HepG2 (cell line): ENCODE measurements around the gene AUNIP. TPM values are rescaled to one million over a fixed set of nuclear protein-coding genes. Genes with fewer than 3 reads are reported as not detected.
A peak's percentile ranks its signal among the peaks of the same experiment; 100 is the strongest.

ENCODE experiments used
- AHDC1 ChIP-seq: sonication (generic); formaldehyde crosslinking; IDR thresholded peaks from 2 replicates; pipeline ENCODE4 v1.5.1; 2020; ENCODE audit warnings: mild to moderate bottlenecking, missing genetic modification reagents, borderline replicate concordance
- ATF4 ChIP-seq, 2 experiments: fragments of 450-650 bp in 1 of 2; sonication (generic) in 1 of 2; formaldehyde crosslinking; IDR thresholded peaks; 2 replicates each; pipeline versions ENCODE4 v1.5.0 to v1.8.0; 2020 to 2022; ENCODE audit warnings: mild to moderate bottlenecking in 1 of 2, missing genetic modification reagents in 1 of 2
- CREM ChIP-seq, 2 experiments: sonication (generic) in 1 of 2; formaldehyde crosslinking in 1 of 2; IDR thresholded peaks; 2 replicates each; pipeline versions ENCODE4 v1.4.0 to v1.6.1; 2016 to 2020; ENCODE audit warnings: antibody characterized with exemption in 1 of 2, mild to moderate bottlenecking in 1 of 2, missing genetic modification reagents in 1 of 2
- DZIP1 ChIP-seq: sonication (generic); formaldehyde crosslinking; IDR thresholded peaks from 2 replicates; pipeline ENCODE4 v1.5.0; 2020; ENCODE audit warnings: mild to moderate bottlenecking, missing genetic modification reagents
- GFI1 ChIP-seq: sonication (generic); formaldehyde crosslinking; IDR thresholded peaks from 2 replicates; pipeline ENCODE4 v1.5.0; 2020; ENCODE audit warnings: missing genetic modification reagents, mild to moderate bottlenecking, borderline replicate concordance
- HMG20B ChIP-seq: conservative IDR thresholded peaks from 2 replicates; pipeline ENCODE4 v1.6.1; 2016; ENCODE audit warnings: missing genetic modification reagents, missing compliant biosample characterization
- KDM3A ChIP-seq: IDR thresholded peaks from 2 replicates; pipeline ENCODE4 v1.6.1; 2018; ENCODE audit warnings: low read depth, missing compliant biosample characterization
- MIER3 ChIP-seq: IDR thresholded peaks from 2 replicates; pipeline ENCODE4 v1.6.1; 2016; ENCODE audit warnings: missing compliant biosample characterization, borderline replicate concordance
- NCOA2 ChIP-seq: sonication (generic); formaldehyde crosslinking; IDR thresholded peaks from 2 replicates; pipeline ENCODE4 v1.8.0; 2022; ENCODE audit warnings: inconsistent platforms
- RORA ChIP-seq: sonication (generic); formaldehyde crosslinking; IDR thresholded peaks from 2 replicates; pipeline ENCODE4 v1.5.0; 2020; ENCODE audit warnings: mild to moderate bottlenecking, missing genetic modification reagents, moderate library complexity
- ZFP41 ChIP-seq: sonication (generic); formaldehyde crosslinking; IDR thresholded peaks from 2 replicates; pipeline ENCODE4 v1.4.0; 2020; ENCODE audit warnings: mild to moderate bottlenecking, missing genetic modification reagents, borderline replicate concordance
- ZFYVE20 ChIP-seq: sonication (generic); formaldehyde crosslinking; IDR thresholded peaks from 2 replicates; pipeline ENCODE4 v1.8.0; 2023; ENCODE audit warnings: low read depth, mild to moderate bottlenecking, moderate library complexity, missing genetic modification reagents, borderline replicate concordance
- ZNF235 ChIP-seq: sonication (generic); formaldehyde crosslinking; IDR thresholded peaks from 2 replicates; pipeline ENCODE4 v1.8.1; 2023; ENCODE audit warnings: mild to moderate bottlenecking, missing genetic modification reagents, borderline replicate concordance
- ZNF24 ChIP-seq: fragments of 450-650 bp; IDR thresholded peaks from 2 replicates; pipeline ENCODE4 v1.6.1; 2017; ENCODE audit warnings: antibody characterized with exemption, mild to moderate bottlenecking
- ZNF549 ChIP-seq: sonication (generic); formaldehyde crosslinking; IDR thresholded peaks from 2 replicates; pipeline ENCODE4 v1.5.0; 2020; ENCODE audit warnings: missing genetic modification reagents
- ZNF770 ChIP-seq: sonication (generic); formaldehyde crosslinking; IDR thresholded peaks from 2 replicates; pipeline ENCODE4 v1.5.0; 2020; ENCODE audit warnings: mild to moderate bottlenecking, missing genetic modification reagents
- polyA plus RNA-seq, 8 experiments: library from polyadenylated mRNA; depleted of rRNA in 3 of 8; stranded (reverse) in 7 of 8; unstranded in 1 of 8; fragments of >200 nt; fragmentation: Illumina TruSeq in 4 of 8; extraction: Trizol in 4 of 8; gene quantifications; 2 replicates each; pipeline versions ENCODE4 v1.2.1 to v1.2.3, GENCODE V29; 2011 to 2016; ENCODE audit warnings: low read depth in 4 of 8, missing spikeins in 1 of 8, mixed read lengths in 1 of 8; ENCODE audit not compliant: insufficient read depth in 1 of 8
- total RNA-seq, 5 experiments: library from RNA; depleted of rRNA; stranded (reverse); fragments of >200 nt; fragmentation: Illumina TruSeq; extraction: Trizol; gene quantifications; 2 replicates each; pipeline ENCODE4 v1.2.3, GENCODE V29; 2016; ENCODE audit warnings: low read depth in 1 of 5

The AUNIP gene
- total and polyA plus RNA-seq, 2 of the 13 experiments (the other 11 are each of a cell fraction or from before 2014, with no cell fraction given) = 3.8 to 12.3 TPM

- TF ChIP-seq ZNF770 (CRISPR knock-in tag) (0 out of 2 replicates have a peak, but pooled peaks have one; percentile 15), ZFYVE20 (CRISPR knock-in tag) (peak; percentile 82; the same call in 1 of the 2 replicates), CREM (IDR thresholded peaks at IDR 0.05) (no peak; the same call in 1 of the 2 replicates), CREM (CRISPR knock-in tag; IDR thresholded peaks at IDR 0.05) (no peak), ZFP41 (CRISPR knock-in tag) (no peak), HMG20B (CRISPR knock-in tag) (no peak), ZNF235 (CRISPR knock-in tag) (peak; percentile 94), RORA (no peak), ZNF549 (CRISPR knock-in tag) (no peak), NCOA2 (CRISPR knock-in tag) (peak; percentile 30; the same call in 1 of the 2 replicates), ATF4 (CRISPR knock-in tag; IDR thresholded peaks at IDR 0.05) (peak in 1 of 2 experiments; percentile 74; a peak in 2 of 4 replicates), DZIP1 (CRISPR knock-in tag) (peak; percentile 23; the same call in 1 of the 2 replicates), MIER3 (CRISPR knock-in tag) (peak; percentile 37; the same call in 1 of the 2 replicates), ZNF24 (peak; percentile 28; the same call in 1 of the 2 replicates), KDM3A (no peak), AHDC1 (no peak), GFI1 (no peak)
Observed at GRCh38 chr1:25858906-25859789, at the start of gene AUNIP (continued).
